Stimulated activated CD8-positive, alpha-beta memory T cell treated with anti-CD3 and anti-CD28 coated beads, Interleukin-15, amount 100 ng/mL, for 1 hour (primary cell): ENCODE results near the gene ITGA11.
"Not testable (repeated sequence)": the region's sequence is repeated elsewhere in the genome, so short reads cannot be mapped to it uniquely, and the experiment has no call there.

Experiments used
- DNase-seq: peaks from one replicate; pipeline ENCODE4 v3.0.0-alpha.2; 2020; ENCODE audit warnings: low read depth

The ITGA11 gene

DNA sequence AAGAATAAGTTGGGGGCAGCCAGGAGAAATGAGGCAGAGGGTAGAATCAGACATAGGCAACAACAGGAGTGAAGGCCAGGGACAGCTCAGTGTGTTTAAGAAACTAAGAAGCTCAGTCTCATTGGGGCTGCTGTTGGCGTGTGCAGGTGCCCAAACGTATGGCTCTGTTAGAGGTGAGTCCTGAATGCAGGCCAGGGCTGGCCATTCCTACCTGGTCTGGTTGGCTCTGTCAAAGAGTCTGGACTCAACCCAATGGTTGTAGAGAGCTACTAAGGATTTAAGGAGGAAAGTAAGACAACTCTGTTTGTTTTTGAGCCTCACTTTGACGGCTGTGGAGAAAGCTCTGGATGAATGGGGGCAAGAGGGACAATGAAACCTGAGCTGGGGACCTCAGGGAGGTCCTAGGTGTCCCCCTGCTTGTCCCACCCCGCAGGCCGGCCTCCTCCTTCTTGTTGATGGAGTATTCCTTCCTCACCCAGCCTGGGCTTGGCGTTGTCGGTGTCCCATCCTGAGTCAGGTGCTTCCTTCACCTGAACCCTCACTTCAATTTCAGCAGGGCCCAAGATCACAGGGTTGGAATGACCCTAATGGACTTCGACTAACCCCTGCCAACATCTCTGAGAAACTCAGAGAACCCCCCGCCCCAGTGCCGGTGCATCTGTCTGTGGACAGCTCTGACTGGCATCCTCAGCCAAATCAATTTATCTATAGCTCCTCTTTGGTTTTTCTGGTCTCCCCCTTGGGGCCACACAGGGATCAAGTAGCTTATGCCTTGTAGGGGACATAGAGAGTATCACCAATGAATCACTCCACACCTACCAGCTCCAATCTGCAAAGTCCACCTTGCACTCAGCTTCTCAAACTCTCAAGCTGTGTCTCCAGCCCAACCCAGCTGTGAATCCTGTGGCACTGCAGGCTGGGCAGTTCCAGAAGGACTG lies 8.3 kb downstream of the ITGA11 start:
- DNase-seq = no peak

DNA sequence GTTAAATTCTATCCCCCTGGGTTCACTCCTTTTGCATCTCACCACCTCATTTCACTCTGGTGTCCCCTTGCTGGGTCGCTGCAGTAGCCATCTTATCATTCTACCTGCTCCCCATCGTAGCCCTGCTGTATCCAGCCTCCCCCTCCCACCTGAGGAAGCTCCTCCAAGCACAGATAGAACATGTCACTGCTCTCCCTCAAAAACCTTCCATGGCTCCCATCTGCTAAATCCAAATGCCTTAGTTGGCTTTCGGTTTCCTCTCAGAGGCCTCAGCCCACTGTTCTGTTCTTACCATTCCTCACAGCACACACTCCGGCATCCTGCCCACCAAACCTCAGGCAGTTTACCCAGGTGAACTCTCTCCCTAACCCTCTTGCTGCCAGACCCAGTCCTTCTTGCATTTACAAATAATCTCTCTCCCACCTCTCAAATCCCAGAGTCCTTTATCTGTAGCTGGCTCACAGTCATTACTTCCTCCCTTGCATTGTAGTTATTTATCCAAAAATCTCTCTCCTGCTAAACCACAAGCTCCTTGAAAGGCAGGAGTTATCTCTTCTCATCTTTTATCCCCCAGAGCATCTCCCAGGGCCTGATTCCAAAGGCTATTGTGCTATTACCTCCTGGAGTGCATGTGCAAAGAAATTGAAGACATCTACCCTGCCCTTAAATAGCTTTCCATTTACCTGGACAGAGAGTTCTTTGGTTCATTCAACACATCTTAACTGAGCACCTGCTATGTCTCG lies 9.4 kb downstream of the ITGA11 start:
- DNase-seq = not testable (repeated sequence)

DNA sequence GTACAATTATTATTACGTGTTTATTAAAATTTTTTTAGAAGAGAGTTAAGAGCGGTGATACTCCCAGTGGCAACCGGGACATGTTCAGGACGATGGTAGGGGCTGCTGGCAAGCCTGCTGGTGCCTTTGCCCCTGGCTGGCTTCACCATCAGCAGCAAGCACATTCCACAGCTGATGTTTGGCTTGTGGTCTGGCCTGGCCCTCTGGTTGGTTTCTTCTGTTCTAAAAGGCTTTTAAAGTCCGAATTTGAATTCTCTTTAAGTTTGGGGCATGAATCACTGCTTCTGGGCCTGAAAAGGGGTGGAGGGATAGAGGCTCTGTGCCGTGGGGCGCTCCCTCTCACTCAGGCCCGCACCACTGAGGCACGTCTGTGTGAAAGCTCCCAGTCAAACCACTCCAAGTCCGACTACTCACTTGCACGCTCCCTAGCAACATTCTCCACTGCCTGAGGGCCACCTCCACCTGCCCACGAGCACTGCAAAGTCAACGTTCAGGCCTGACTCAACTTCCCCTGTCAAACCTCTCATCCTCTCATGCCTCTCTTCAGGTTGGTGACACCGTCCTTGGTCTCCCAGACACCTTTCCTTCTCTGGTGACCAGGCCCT lies 10.1 kb downstream of the ITGA11 start:
- DNase-seq = no peak

DNA sequence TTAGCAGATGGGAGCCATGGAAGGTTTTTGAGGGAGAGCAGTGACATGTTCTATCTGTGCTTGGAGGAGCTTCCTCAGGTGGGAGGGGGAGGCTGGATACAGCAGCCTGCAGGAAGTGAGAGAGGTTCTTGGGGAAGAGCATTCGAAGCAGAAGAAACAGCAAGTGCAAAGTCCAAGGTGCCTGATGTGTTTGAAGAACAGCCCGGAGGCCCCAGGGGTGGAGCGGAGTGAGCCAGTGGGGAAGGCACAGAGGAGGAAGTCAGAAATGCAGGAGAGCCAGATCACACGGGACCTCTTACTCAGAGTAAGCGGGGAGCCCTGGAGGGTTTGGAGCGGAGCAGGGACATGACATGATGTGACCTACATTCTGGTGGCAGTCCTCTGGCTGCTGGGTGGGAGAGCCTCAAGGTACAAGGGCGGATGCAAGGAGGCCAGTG lies 10.8 kb downstream of the ITGA11 start:
- no peak for DNase-seq

DNA sequence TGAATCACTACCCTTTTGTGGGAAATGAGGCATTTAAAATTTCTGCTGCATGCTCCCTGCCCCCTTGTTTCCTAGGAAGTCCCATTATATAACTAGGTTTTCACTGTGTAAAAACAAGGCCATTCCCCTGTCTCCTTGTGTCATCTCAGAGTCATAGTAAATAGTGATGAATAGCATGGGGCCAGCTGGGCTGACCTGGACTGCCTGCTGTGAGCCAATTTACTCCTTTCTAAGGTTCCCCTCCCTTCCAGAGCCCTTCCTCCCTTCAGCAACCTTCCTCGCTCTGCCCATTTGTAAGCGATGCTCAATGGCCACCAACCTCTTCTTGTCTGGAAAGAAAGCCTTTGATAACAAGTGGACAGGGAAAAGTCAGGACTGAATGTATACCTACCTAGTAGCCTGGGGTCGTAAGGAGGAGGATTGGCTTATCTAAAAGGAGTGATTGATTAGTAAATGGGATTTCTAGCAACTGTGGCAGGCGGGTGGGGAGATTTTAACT lies 11.7 kb downstream of the ITGA11 start:
- DNase-seq = no peak

DNA sequence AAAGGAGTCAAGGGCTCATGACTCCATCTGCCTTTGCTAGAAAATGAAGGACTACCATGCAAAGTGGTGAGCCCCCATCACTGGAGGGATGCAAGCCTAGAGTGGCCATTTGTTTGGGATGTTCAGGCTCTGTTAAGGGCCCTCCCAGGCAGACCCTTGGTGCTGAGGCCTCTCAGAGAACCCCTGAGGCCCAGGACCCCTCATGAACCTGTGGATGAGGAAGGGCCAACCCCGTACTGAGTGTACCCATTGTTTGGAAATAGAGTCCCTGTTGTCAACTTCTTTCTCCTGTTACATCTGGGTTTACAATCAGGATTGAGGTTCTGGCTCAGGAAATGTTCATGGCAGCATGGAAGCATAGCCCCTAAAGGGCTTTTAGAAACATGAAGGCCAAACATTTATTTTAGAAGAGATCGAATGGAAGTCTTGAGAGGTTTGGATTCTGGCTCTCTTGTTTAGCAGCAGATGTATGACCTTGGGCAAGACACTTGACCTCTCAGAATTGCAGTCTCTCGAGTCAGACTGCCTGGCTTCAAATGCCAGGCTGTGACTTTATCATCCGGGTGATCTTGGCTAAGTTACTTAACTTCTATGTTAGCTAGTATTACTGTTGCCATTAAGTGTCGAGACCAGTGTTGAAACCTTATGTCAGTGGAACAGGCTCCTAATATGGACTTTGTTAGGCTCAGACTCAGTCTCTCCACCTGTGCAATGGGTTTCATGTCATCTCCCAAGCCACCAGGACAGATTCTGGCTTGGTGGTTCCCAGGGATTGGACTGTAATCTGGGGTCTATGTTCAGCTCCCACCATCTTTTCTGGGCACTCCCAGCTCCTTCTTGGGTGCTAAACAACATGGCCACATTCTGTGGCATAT lies 12.4 kb downstream of the ITGA11 start:
- DNase-seq = no peak

DNA sequence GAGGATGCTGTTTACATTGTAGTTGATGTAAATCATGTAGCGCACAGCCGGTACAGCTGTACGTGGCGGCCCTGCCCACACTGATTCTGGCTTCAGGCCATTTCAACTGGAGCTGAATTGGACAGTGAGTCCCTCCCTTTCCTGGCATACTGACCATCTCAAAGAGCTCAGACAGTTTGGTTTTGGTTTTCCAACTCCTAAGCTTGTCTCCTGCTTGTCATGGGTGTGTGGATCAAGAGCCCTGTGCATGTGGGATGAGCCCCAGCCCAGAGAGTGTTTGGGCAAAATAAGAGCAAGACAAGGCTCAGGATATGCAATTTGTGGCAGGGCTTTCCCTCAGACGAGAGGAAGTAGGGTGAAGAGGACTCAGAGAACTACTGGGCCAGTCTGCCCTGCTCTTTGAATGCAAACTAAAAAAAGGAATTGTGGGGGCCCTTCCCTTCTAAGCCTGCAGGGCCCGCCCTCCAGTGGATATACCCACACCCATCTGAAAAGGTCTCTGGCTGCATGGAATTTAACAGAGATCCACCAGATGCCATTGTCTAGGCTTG lies 13.3 kb downstream of the ITGA11 start:
- DNase-seq = no peak

DNA sequence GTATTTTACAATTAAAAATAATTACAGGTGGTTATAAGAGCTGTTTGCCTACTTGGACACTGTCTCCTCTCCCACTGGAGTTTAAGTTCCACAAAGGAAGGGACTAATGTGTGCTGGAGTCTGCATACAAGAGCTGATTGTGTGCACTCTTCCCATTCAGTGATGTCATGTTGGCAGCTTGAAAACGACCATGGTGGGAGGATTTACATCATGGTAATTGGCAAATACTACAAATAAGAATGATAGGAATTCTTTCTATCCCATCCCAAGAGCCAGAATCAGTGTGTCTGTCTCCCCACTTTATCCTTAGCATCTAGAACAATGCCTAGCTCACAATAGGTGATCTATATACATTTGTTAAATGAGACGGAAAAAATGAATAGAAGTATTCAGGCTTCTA lies 14.1 kb downstream of the ITGA11 start:
- DNase-seq = no peak

DNA sequence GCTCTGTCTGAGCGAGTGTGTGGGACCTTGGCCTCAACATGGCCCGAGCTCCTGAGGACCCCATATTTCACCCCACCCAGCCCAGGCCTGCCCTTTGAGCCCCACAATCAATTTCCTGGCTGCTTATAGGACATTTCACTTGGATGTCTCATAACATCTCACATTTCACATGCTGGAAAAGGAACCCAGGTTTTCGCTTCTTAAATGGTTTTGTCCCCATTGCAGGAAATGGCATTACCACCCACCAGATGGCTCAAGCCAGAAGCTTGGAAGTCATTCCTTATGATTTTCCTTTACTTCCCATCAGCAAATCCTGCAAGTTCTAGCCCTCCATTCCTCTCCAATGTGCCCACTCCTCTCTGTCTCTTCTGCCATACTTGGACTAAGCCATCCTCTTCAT lies 14.9 kb downstream of the ITGA11 start:
- no peak for DNase-seq

DNA sequence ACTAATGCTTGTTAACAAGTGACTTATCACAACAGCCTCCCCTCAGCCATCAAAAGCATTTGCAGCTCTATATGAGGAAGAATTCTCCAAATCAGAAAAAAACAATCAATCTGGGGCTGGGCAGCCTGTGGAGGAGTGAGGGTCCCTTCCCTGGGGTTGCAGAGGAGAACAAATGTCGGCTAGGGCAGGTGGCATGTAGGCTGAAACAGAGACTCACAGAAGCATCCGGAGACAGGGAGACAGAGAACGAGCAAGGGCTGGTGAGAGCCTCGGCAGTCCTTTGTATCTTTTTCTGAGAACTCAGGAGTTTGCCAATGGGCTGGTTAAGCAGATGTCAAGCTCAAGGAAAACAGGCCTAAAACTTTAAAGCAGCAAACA lies 15.8 kb downstream of the ITGA11 start:
- no peak for DNase-seq

DNA sequence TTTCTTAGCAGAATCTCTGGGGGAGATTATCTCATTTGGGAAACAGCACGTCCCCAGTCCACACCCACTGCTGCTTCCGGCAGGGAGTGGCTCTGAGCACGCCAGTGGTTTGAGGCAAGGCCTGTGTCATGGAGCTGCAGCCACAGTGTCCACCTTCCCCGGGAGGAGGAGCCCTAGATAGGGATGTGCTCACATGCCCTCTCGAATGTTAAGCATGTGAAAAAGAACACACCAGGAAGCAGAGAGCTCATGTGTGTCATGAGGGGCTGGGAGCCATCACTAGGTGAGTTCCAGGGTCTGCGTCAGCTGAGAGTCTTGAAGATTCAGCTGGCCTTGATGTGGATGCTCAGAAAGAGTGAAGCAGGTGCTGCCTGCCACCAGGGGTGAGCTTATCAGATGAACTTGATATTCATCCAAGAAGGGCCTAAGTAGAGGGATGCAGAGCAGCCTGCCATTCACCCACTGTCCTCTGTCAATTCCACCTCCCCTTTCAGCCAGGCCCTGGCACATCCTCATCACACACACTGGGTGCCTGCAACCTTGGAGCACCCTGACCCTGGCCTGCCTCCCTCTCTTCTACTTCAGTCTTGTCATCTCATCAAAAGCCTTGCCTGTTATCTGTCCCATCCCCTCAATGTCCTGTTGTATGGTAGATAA lies 16.3 kb downstream of the ITGA11 start:
- DNase-seq = no peak

DNA sequence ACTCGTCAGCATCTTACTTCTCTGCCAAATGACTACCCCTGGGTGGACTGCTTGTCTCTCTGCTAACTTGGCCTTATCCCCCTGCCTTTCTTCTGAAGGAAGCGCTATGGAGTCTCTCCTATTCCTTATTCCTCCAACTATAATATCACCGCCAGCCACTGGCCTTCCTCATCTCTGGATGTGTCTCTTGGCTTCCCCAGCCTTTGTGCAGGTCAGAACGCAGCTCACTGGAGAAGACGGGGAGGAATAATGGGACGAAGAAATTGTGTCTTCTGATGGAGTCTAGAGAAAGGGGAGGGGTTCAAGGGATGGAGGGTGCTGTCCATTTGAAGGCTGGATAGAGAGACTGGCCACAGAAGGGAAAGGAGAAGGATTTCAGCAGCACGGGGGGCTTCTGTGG lies 16.9 kb downstream of the ITGA11 start:
- no peak for DNase-seq

DNA sequence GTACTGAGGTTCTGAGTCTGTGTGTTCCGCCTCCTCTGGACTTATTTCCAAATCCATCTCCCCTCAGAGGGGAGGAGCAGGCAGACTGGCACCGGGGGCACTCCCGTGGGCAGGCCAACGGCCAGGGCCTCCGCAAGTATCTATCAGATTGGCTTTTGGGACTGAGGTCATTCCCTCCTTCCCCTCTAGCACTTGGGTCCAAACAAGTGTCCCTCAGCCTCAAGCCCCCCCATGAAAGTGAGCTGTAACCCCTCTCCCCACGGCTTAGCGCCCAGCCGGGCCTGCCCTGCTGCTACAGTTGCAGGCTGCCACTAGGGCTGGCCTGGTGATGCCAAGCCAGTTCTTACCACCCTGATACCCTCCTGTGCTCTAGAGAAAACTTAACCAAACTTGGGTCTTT lies 17.4 kb downstream of the ITGA11 start:
- no peak for DNase-seq

DNA sequence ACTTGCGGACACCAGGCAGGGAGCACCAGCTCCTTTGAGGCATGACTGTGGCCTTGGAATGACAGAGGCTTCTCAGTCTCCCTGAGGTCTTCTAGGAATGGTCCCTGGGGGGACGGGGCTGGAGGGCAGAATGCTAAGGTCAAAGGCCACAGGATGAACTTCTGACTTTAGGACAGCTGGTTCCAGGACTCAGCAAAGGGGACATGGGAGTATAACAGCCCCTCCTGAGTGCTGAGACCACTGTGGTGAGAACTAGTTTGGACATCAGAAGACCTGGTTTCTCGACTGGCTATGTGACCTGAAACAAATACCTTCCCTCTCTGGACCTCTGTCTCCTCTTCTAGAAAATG lies 17.8 kb downstream of the ITGA11 start:
- DNase-seq = no peak

DNA sequence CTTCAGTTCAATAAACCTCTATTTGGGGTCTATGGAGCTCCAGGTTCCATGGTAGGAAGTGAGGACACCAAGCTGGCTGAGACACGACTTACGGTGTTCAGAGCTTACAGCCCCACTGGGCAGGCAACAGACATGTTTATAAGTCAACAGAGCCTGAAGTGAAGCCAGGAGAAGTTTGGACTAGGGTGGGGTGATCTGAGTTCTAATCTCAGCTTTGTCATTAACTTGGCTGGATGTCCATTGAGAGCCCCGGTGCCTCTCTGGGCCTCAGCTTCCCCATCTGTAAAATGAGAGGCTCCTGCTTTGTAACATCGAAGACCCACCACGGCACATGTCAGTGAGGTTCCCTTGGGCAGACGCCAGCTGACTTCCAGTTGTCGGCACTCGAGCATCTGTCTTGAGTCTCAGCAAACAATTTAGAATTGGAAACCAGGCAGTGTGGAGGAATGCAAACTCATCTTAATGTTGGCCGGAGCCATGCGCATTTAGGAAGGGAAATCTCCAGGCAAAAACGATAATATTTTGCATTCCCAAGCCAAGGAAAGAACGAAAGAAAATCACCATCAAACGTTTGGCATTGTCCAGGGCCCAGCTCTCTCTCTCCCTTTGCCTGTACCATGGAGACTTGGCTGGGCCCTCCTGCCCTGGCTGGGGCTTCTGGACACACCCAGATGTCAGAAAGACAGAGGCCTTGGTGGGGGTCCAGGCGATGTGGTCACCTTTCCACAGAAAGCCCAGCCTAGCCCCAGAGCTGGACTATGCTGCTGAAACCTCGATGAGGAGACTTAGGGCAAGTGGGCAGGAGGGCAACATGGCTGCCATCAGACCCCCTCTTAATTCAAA lies 18.4 kb downstream of the ITGA11 start:
- no peak for DNase-seq

DNA sequence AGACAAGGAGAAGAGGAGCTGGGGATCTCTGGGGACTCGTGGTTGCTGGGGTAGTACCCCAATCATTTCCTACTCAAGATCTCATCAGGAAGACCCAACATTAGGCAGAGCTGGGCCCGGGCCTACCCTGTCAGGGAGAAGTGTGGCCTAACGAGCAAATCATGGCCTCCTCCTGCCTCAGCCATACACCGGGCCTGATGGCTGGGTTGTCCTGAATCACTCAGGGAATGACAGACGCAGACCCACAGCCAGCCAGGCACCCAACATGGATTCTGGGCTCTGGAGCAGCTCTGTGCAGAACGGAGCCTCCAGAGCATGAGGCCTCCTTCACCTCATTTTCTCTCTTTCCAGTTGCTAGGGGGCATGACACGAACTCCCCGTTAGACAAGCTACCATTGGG lies 19.7 kb downstream of the ITGA11 start:
- DNase-seq = no peak

DNA sequence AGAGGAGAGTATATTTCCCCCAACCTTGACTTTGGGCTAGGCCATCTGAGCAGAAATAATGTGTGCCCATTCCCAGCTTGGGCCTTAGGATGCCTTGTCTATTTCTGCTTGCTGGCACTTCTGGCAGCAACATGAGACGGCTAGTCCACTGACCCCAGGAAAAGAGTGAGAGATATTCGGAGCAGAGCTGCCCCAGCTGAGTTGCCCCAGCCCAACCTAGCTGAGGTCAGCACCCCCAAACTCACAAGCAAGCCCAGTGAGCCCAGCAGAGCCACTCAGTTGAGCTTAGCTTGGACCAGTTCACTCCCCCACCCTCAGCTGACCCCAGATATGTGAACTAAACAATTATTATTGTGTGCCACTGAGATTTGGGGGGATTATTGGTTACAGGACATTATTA lies 20.2 kb downstream of the ITGA11 start:
- no peak for DNase-seq

DNA sequence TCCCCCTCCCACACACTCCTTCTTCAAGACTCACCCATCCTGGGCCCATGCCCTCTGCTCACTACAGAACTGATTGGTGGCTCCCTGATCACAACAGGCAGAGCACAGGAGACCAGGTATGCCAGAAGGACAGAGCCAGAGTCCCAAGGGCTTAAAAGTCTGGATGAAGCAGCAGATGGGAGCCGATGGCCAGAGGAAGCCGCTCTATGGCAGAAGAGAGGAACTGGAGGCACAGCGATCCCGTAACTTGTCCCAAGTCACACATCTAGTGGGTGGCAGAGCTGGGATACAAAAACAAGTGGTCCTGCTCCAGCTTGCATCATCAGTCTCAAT lies 20.7 kb downstream of the ITGA11 start:
- DNase-seq = no peak

DNA sequence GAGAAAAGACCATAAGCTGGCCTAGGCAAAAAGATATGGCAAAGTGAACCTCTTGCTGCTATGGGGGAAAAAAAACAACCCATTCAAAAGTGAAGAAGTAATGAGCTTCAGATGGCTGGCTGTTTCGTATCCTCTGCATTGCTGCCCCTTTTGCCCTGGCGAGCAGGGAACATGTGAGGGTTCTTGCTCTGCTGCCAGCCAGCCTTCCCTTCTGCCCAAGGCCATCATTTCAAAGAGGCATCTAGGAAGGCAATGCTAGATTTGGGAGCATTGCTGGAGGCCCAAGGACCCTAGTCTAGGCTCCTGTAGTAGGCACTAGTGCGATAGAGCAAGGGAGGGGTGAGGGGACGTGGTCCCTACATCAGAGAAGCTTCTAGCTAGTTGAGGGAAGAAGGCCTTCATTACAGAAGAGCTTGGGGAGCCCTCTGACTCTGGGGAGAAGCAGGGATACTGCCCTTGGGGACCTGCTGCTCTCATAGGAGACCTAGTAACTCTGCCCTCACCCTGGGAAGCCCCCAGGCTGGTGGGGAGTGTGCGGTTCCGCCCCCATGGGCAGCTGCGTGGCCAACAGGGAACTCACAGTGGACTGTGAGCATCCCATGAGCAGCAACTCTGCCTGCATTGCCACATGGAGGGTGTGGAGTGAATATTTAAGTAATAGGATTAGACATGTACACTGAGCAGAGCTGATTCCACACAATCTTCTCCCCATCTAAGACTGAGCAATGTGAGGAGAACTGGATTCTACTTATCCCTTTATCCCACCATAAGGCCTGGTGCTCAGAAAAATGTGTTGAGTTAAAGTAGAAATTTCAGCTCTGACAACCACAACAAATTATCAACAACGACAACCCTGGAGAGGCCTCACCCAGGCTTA lies 21.3 kb downstream of the ITGA11 start:
- no peak for DNase-seq
